PFSK-1 (cell line): Measurements from ENCODE around the gene TBXAS1.

ENCODE experiments used
- POLR2AphosphoS5 ChIP-seq: IDR thresholded peaks from 2 replicates; pipeline ENCODE4 v1.6.1; 2012; ENCODE audit warnings: low read depth, mild to moderate bottlenecking, control low read depth, low read length, moderate library complexity
- TF ChIP-seq, protein P1 (sequence below), 2 experiments: IDR thresholded peaks; 2 replicates each; pipeline versions ENCODE4 v1.6.1 to v1.8.0; 2011 to 2012; ENCODE audit warnings: low read depth in 2 of 2, low read length in 2 of 2, control low read depth in 1 of 2, inconsistent platforms in 1 of 2, mild to moderate bottlenecking in 1 of 2, moderate library complexity in 1 of 2; ENCODE audit not compliant: insufficient read depth in 1 of 2

DNA sequence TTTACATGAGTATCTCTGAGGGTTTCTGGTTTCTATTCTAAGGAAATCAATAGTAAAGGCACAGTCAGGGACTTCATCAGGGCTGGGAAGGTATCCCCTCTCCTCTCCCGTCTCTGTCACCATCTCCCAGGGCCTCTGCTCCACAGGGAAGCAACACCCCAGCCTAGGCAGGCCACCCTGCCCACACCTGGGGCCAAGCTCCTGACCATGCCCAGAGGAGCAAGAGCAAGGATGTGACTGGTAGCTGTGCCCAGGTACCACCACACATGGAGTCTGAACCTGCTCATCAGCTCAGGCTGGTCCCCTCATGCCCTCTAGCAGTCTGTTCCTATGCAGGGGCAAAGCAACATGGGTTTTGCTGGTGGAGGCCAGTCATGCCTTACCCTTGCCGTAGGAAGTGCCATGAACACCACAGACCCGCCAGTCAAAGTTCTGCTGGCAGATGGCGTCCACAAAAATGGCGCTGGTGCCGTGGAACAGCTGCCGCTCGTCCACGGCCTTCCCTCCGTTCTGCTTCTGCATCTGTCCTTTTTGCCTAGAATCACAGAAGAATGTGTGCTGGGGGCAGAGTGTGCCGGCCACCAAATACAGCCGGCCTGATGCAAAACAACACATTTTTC is 196.9 kb downstream of the TBXAS1 start:
- TF ChIP-seq, protein P1, sequence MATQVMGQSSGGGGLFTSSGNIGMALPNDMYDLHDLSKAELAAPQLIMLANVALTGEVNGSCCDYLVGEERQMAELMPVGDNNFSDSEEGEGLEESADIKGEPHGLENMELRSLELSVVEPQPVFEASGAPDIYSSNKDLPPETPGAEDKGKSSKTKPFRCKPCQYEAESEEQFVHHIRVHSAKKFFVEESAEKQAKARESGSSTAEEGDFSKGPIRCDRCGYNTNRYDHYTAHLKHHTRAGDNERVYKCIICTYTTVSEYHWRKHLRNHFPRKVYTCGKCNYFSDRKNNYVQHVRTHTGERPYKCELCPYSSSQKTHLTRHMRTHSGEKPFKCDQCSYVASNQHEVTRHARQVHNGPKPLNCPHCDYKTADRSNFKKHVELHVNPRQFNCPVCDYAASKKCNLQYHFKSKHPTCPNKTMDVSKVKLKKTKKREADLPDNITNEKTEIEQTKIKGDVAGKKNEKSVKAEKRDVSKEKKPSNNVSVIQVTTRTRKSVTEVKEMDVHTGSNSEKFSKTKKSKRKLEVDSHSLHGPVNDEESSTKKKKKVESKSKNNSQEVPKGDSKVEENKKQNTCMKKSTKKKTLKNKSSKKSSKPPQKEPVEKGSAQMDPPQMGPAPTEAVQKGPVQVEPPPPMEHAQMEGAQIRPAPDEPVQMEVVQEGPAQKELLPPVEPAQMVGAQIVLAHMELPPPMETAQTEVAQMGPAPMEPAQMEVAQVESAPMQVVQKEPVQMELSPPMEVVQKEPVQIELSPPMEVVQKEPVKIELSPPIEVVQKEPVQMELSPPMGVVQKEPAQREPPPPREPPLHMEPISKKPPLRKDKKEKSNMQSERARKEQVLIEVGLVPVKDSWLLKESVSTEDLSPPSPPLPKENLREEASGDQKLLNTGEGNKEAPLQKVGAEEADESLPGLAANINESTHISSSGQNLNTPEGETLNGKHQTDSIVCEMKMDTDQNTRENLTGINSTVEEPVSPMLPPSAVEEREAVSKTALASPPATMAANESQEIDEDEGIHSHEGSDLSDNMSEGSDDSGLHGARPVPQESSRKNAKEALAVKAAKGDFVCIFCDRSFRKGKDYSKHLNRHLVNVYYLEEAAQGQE (IDR thresholded peaks at IDR 0.05; ENCODE audit: insufficient read depth in 1 of 2, low read depth in 2 of 2, low read length in 2 of 2) = no peak
- no peak for TF ChIP-seq POLR2AphosphoS5
